Astrocyte (in vitro differentiated cells and primary cell): ENCODE results near the gene ZMAT2. TPM values are rescaled to one million over a fixed set of nuclear protein-coding genes. Genes with fewer than 3 reads are reported as not detected.

Experiments
- DNase-seq: peaks from one replicate; pipeline ENCODE4 v3.0.0-alpha.2; 2010; ENCODE audit warnings: low read depth
- FAIRE-seq: peaks from 2 replicates; lab custom pipeline; 2011; peaks lifted over from hg19 to GRCh38; lab: Jason Lieb, UNC
- H2AFZ ChIP-seq: 2 replicates; pipeline ENCODE4 v1.6.0; 2012; ENCODE audit warnings: low read depth, low read length, inconsistent platforms
- H3K27ac ChIP-seq: 2 replicates; pipeline ENCODE4 v1.5.1; 2011; ENCODE audit warnings: low read depth, low read length, inconsistent platforms
- H3K27me3 ChIP-seq: 2 replicates; pipeline ENCODE4 v1.6.0; 2011; ENCODE audit warnings: low read length, inconsistent platforms; ENCODE audit not compliant: insufficient read depth
- H3K36me3 ChIP-seq: 2 replicates; pipeline ENCODE4 v1.5.1; 2011; ENCODE audit warnings: low read length, inconsistent platforms; ENCODE audit not compliant: insufficient read depth
- H3K4me1 ChIP-seq: 2 replicates; pipeline ENCODE4 v1.5.1; 2011; ENCODE audit warnings: low read length, inconsistent platforms; ENCODE audit not compliant: insufficient read depth
- H3K4me2 ChIP-seq: 2 replicates; pipeline ENCODE4 v1.6.0; 2012; ENCODE audit warnings: low read length, inconsistent platforms
- H3K4me3 ChIP-seq: 2 replicates; pipeline ENCODE4 v1.5.1; 2011; ENCODE audit warnings: low read depth, mild to moderate bottlenecking, low read length, inconsistent platforms; ENCODE audit not compliant: insufficient read depth
- H3K79me2 ChIP-seq: 2 replicates; pipeline ENCODE4 v1.6.0; 2012; ENCODE audit warnings: mild to moderate bottlenecking, low read length, inconsistent platforms; ENCODE audit not compliant: insufficient read depth
- H3K9ac ChIP-seq: 2 replicates; pipeline ENCODE4 v1.6.0; 2012; ENCODE audit warnings: mild to moderate bottlenecking, low read length, inconsistent platforms
- H3K9me3 ChIP-seq: 2 replicates; pipeline ENCODE4 v1.5.1; 2012; ENCODE audit warnings: low read depth, mild to moderate bottlenecking, low read length, inconsistent platforms; ENCODE audit not compliant: insufficient read depth
- H4K20me1 ChIP-seq: 2 replicates; pipeline ENCODE4 v1.6.0; 2012; ENCODE audit warnings: low read length, inconsistent platforms; ENCODE audit not compliant: insufficient read depth
- H3K27ac Mint-ChIP-seq: one replicate; pipeline ENCODE4 v1.8.0; 2021; ENCODE audit warnings: mild to moderate bottlenecking, mixed read lengths; ENCODE audit not compliant: unreplicated experiment
- H3K27me3 Mint-ChIP-seq: one replicate; pipeline ENCODE4 v1.8.0; 2021; ENCODE audit warnings: low read depth, mixed read lengths; ENCODE audit not compliant: unreplicated experiment
- H3K36me3 Mint-ChIP-seq: one replicate; pipeline ENCODE4 v1.8.0; 2021; ENCODE audit warnings: low read depth, mixed read lengths; ENCODE audit not compliant: unreplicated experiment
- H3K4me1 Mint-ChIP-seq: one replicate; pipeline ENCODE4 v1.8.0; 2021; ENCODE audit warnings: low read depth, mixed read lengths; ENCODE audit not compliant: unreplicated experiment
- H3K4me3 Mint-ChIP-seq: one replicate; pipeline ENCODE4 v1.8.0; 2021; ENCODE audit warnings: mild to moderate bottlenecking, moderate library complexity, mixed read lengths; ENCODE audit not compliant: unreplicated experiment
- H3K9me3 Mint-ChIP-seq: one replicate; pipeline ENCODE4 v1.8.0; 2021; ENCODE audit warnings: mild to moderate bottlenecking, mixed read lengths; ENCODE audit not compliant: unreplicated experiment
- CTCF ChIP-seq: IDR thresholded peaks from 2 replicates; pipeline ENCODE4 v1.5.1; 2011; ENCODE audit warnings: low read depth, mild to moderate bottlenecking, inconsistent platforms, low read length, moderate library complexity; ENCODE audit not compliant: insufficient read depth
- EZH2 ChIP-seq: IDR thresholded peaks from 2 replicates; pipeline ENCODE4 v1.6.1; 2012; ENCODE audit warnings: mild to moderate bottlenecking, low read length, inconsistent platforms; ENCODE audit not compliant: insufficient read depth
- total RNA-seq: library from RNA; stranded (reverse); gene quantifications from 2 replicates; pipeline ENCODE4 v1.2.1, GENCODE V29; 2021

Gene ZMAT2
- total RNA-seq, 1 donor from 2014 or later = 57.4 TPM

- H3K27me3 Mint-ChIP-seq = no peaks in the 10 kb centered on the region
- peak overlapping the region; percentile 89 for H3K4me2 ChIP-seq
- DNase-seq (peak; percentile 87), FAIRE-seq (peak; percentile 96)
- no peaks in the 10 kb centered on the region for H3K79me2 ChIP-seq
- H3K27ac Mint-ChIP-seq = peak overlapping the region; percentile 83
- no peaks in the 10 kb centered on the region for H4K20me1 ChIP-seq
- peak overlapping the region; percentile 87 for H3K4me3 Mint-ChIP-seq
- no peak overlapping the region for H3K27ac ChIP-seq
- H3K9ac ChIP-seq = peak overlapping the region; percentile 71
- no peaks in the 10 kb centered on the region for H3K4me1 Mint-ChIP-seq
- H3K4me3 ChIP-seq = peak overlapping the region; percentile 71
- H3K9me3 ChIP-seq = no peaks in the 10 kb centered on the region
- H2AFZ ChIP-seq = peak overlapping the region; percentile 86
- no peaks in the 10 kb centered on the region for H3K36me3 ChIP-seq
- peaks cover 2% of the 10 kb centered on the region for H3K36me3 Mint-ChIP-seq
- no peaks in the 10 kb centered on the region for H3K4me1 ChIP-seq
- no peak for TF ChIP-seq CTCF
- TF ChIP-seq EZH2 = no peak
- H3K27me3 ChIP-seq = no peaks in the 10 kb centered on the region
- peaks cover 2% of the 10 kb centered on the region for H3K9me3 Mint-ChIP-seq
Observed at GRCh38 chr5:140725799-140726471, 25.7 kb downstream of the ZMAT2 start.

- Histone ChIP-seq H2AFZ (no peak overlapping the region), H3K27me3 (no peaks in the 10 kb centered on the region), H3K4me3 (no peak overlapping the region), H3K79me2 (no peaks in the 10 kb centered on the region), H4K20me1 (no peaks in the 10 kb centered on the region), H3K36me3 (no peaks in the 10 kb centered on the region), H3K9me3 (no peaks in the 10 kb centered on the region), H3K9ac (no peak overlapping the region), H3K4me1 (no peaks in the 10 kb centered on the region), H3K4me2 (no peak overlapping the region), H3K27ac (no peak overlapping the region)
- FAIRE-seq = no peak
- no peak for DNase-seq
- no peak for TF ChIP-seq EZH2
- no peak for TF ChIP-seq CTCF
- H3K27ac Mint-ChIP-seq = no peak overlapping the region
- peaks cover 7% of the 10 kb centered on the region for H3K27me3 Mint-ChIP-seq
- no peaks in the 10 kb centered on the region for H3K36me3 Mint-ChIP-seq
- H3K9me3 Mint-ChIP-seq = peaks cover 5% of the 10 kb centered on the region
- H3K4me1 Mint-ChIP-seq = no peaks in the 10 kb centered on the region
- H3K4me3 Mint-ChIP-seq = no peak overlapping the region
Observed at GRCh38 chr5:140733098-140733497, 32.9 kb downstream of the ZMAT2 start.

GRCh38 chr5:140734354-140734753 lies 34.1 kb downstream of the ZMAT2 start:
- Histone ChIP-seq H2AFZ (no peak overlapping the region), H3K79me2 (no peaks in the 10 kb centered on the region), H3K9me3 (no peaks in the 10 kb centered on the region), H3K36me3 (no peaks in the 10 kb centered on the region), H3K4me3 (no peak overlapping the region), H3K9ac (no peak overlapping the region), H4K20me1 (no peaks in the 10 kb centered on the region), H3K4me1 (no peaks in the 10 kb centered on the region), H3K27ac (no peak overlapping the region), H3K27me3 (no peaks in the 10 kb centered on the region), H3K4me2 (no peak overlapping the region)
- Mint-ChIP-seq H3K36me3 (no peaks in the 10 kb centered on the region), H3K4me1 (no peaks in the 10 kb centered on the region), H3K4me3 (no peak overlapping the region), H3K27me3 (peaks cover 7% of the 10 kb centered on the region), H3K9me3 (peaks cover 5% of the 10 kb centered on the region), H3K27ac (no peak overlapping the region)
- FAIRE-seq (no peak), DNase-seq (no peak)
- TF ChIP-seq CTCF (no peak), EZH2 (no peak)
